Spinal cord (tissue), 10 donors: ENCODE results near the gene ZCCHC14. TPM values are rescaled to one million over a fixed set of nuclear protein-coding genes. Genes with fewer than 3 reads are reported as not detected.
"Not testable (repeated sequence)": the region's sequence is repeated elsewhere in the genome, so short reads cannot be mapped to it uniquely, and the experiment has no call there.

Experiments used
- DNase-seq, 6 donors: peaks; one replicate each; pipeline versions ENCODE4 v3.0.0 to v3.0.0-alpha.2; 2013 to 2015; ENCODE audit warnings: low spot score in 6 of 6, low read depth in 4 of 6
- H3K27ac ChIP-seq: one replicate; pipeline ENCODE4 v1.5.1; 2013; ENCODE audit warnings: low read depth, low read length, control low read depth
- H3K27me3 ChIP-seq: one replicate; pipeline ENCODE4 v1.6.1; 2013; ENCODE audit warnings: low read length; ENCODE audit not compliant: control insufficient read depth, insufficient read depth
- H3K36me3 ChIP-seq: one replicate; pipeline ENCODE4 v1.6.1; 2013; ENCODE audit warnings: low read length; ENCODE audit not compliant: control insufficient read depth, insufficient read depth
- H3K4me1 ChIP-seq: one replicate; pipeline ENCODE4 v1.6.1; 2013; ENCODE audit warnings: low read length; ENCODE audit not compliant: control insufficient read depth, insufficient read depth
- H3K4me3 ChIP-seq: one replicate; pipeline ENCODE4 v1.5.1; 2013; ENCODE audit warnings: low read depth, low read length, control low read depth
- H3K9me3 ChIP-seq: one replicate; pipeline ENCODE4 v1.6.1; 2013; ENCODE audit warnings: low read length; ENCODE audit not compliant: control insufficient read depth, insufficient read depth
- WGBS: methylation state at CpG from one replicate; pipeline ENCODE4 v1.1.5; 2013; ENCODE audit warnings: missing lambda C conversion rate; ENCODE audit not compliant: insufficient coverage; 5-methylcytosine and 5-hydroxymethylcytosine counted together
- polyA plus RNA-seq, 2 donors: library from polyadenylated mRNA; unstranded; fragments of 120-200 nt; gene quantifications; one replicate each; pipeline ENCODE4 v1.2.1, GENCODE V29; 2013; ENCODE audit not compliant: insufficient read length in 2 of 2
- total RNA-seq, 2 donors: library from RNA; depleted of rRNA in 1 of 2; stranded (reverse); fragments of 120-200 nt in 1 of 2; fragments of >200 nt in 1 of 2; gene quantifications; one replicate each; pipeline versions ENCODE4 v1.2.3 to v1.2.4, GENCODE V29; 2013 to 2014
- donor health status: healthy.

Gene ZCCHC14
- total and polyA plus RNA-seq, 4 donors: 16.8 to 43.5 (median 27.2) TPM

DNA sequence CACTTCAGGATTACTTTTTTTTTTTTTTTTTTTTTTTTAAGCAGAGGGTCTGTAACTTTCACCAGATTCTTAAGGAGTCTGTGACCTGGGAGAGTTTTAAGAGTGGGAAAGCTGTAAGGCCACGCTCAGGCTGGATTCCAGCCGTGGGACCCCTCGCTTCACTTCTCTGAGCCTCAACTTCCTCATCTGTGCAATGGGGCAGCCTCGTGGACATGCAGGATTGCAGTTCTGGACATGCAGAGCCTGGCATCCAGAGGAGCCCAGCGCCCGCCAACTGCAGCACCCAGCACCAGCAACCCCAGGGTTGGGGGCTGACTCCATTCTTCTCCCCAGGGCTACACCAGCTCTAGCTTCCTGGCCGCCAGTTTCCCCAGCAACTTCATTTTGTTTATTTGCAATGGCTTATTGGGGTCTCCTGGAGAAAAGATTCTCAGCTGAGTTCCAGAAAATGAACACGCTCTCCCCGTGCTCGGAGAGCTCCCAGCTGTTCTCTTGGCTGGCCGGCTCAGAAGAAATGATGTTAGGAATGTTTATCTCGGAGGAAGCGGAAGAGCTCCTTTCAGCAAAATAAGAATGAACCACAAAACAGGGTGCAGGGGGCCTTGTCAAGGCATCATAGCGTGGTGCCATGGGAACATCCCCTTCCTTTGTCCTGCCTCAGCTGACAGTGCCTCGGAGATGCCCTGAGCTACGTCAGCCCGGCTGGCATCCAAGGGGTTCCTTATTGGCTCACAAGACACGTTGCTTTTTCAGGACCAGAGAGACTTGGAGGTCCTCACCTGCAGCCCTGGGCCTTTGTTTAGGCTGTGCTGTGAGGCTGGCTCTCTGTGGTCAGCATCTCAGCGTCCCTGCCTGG, 22.9 kb upstream of the ZCCHC14 start:
- Histone ChIP-seq H3K4me3 (no peak overlapping the region), H3K36me3 (no peaks in the 10 kb centered on the region), H3K27ac (no peak overlapping the region), H3K27me3 (no peaks in the 10 kb centered on the region), H3K4me1 (peaks cover 19% of the 10 kb centered on the region), H3K9me3 (no peaks in the 10 kb centered on the region)
- peak in 2 of 6 donors; percentile 68 to 85 for DNase-seq
- 43% methylated on average over 18 of the region's 19 CpGs for whole genome bisulfite sequencing

DNA sequence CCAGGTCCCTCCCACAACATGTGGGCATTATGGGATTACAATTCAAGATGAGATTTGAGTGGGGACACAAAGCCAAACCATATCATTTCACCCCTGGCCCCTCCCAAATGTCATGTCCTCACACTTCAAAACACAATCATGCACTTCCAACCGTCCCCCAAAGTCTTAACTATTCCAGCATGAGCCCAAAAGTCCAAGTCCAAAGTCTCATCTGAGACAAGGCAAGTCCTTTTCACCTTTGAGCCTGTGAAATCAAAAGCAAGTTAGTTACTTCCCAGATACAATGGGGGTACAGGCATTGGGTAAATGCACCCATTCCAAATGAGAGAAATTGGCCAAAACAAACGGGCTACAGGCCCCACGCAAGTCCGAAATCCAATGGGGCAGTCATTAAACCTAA, 17.0 kb upstream of the ZCCHC14 start:
- H3K4me1 ChIP-seq: peaks cover 16% of the 10 kb centered on the region
- not testable (repeated sequence) for H3K27ac ChIP-seq, H3K36me3 ChIP-seq, H3K4me3 ChIP-seq, H3K9me3 ChIP-seq, DNase-seq, H3K27me3 ChIP-seq
- WGBS: 88% methylated on average over 3 of the region's 4 CpGs

DNA sequence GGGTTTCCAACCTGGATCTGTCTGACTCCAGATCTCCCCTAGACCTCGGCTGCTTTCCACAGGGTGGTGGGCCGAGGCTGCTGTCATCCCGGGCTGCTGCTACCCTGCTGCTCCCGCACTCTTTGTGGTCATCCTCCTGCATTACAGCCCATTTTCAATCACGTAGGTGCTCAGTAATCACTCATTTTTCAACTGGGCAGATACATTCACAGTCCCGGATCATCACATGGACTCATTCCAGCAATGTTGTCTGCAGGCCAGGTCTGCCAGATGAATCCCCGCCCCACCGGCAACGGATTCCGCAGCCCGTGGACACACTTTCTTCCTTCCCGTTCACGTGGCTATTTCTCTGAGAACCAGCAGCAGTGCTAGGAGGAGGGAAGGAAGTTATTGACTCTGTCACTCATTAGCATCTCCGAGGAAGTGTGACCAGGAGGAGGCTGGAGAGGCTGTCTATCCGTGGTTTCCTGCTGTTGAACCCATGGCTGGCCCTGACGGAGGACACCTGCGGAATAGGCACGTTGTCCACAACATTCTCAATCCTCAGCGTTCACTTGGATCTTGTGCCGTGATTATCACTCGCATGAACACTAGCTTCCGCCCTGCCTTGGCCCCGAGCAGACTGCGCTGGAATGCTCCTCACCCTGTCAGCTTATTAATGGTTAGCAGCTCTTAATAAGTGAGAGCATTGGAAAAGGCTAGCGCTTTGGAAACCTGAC, 14.7 kb upstream of the ZCCHC14 start:
- 69% methylated on average over 23 of the region's 25 CpGs for WGBS
- H3K4me3 ChIP-seq: no peak overlapping the region
- H3K27me3 ChIP-seq: no peaks in the 10 kb centered on the region
- H3K4me1 ChIP-seq: peaks cover 16% of the 10 kb centered on the region
- no peak for DNase-seq
- no peaks in the 10 kb centered on the region for H3K36me3 ChIP-seq
- no peaks in the 10 kb centered on the region for H3K9me3 ChIP-seq
- no peak overlapping the region for H3K27ac ChIP-seq

DNA sequence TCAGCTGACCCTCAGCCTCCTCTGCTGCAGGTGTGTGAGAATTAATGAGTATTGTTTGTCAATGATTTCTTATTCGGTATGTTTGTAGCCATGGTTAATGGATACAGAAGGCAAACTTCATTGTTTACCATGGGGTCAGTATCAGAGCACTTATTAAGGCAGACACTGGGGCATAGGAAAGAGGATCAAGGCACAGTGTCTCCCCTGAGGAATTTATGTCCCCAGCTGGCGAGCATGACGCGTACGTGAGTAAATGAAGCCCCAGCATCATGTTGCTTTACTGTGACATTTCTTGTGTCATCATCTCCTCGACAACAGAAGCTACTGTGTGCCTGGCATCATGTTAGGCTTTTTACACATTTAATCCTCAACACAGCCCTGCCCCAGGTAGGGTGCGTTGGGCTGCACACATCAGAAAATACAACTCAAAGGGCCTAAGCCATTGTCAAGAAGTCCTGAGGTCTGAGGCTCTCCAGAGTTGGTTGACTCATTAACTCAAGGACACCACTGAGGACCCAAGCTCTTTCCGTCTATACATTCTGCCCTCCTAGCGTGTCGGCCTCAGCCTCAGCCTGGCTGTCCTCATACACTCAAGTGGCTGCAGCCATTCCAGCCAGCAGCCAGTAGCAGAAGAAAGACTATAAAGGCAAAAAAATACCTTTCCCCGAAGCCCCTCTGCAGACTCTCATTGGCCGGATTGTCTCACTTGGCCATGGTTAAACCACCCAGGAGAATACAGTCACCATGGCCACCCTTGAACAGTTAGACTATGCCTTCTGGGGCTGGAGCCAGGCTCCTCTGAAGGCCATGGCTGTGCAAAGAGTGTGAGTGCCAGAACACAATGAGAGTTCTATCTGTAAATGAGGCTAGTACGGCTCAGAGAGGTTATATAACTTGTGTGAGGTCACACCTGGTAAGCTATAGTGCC, 13.9 kb upstream of the ZCCHC14 start:
- peak in 1 of 6 donors; percentile 61 for DNase-seq
- H3K9me3 ChIP-seq: no peaks in the 10 kb centered on the region
- no peak overlapping the region for H3K4me3 ChIP-seq
- H3K36me3 ChIP-seq: no peaks in the 10 kb centered on the region
- no peak overlapping the region for H3K27ac ChIP-seq
- H3K27me3 ChIP-seq: no peaks in the 10 kb centered on the region
- H3K4me1 ChIP-seq: peaks cover 16% of the 10 kb centered on the region
- 77% methylated on average over 13 of the region's 13 CpGs for WGBS

DNA sequence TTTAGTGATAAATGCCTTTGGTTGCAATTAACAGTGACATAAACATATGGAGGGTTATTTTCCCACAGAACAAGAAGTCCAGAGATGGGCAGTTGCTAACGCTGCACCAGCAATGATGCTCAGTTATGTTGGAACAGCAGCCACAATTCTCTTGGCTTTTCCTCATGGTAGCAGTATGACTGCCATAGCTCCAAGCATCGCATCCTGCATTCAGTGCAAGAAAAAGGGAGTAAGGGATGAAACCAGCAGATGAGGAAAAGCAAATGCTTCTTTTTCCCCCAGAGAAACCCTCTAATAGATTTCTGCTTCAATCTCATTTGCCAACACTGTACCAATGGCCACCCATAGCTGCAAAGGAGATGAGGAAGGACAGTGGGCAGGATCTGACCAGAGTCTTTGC, 13.0 kb upstream of the ZCCHC14 start:
- no peak for DNase-seq
- 100% methylated on average over 1 of the region's 2 CpGs for WGBS
- no peak overlapping the region for H3K27ac ChIP-seq
- no peaks in the 10 kb centered on the region for H3K9me3 ChIP-seq
- no peak overlapping the region for H3K4me3 ChIP-seq
- peaks cover 16% of the 10 kb centered on the region for H3K4me1 ChIP-seq
- H3K36me3 ChIP-seq: no peaks in the 10 kb centered on the region
- no peaks in the 10 kb centered on the region for H3K27me3 ChIP-seq

DNA sequence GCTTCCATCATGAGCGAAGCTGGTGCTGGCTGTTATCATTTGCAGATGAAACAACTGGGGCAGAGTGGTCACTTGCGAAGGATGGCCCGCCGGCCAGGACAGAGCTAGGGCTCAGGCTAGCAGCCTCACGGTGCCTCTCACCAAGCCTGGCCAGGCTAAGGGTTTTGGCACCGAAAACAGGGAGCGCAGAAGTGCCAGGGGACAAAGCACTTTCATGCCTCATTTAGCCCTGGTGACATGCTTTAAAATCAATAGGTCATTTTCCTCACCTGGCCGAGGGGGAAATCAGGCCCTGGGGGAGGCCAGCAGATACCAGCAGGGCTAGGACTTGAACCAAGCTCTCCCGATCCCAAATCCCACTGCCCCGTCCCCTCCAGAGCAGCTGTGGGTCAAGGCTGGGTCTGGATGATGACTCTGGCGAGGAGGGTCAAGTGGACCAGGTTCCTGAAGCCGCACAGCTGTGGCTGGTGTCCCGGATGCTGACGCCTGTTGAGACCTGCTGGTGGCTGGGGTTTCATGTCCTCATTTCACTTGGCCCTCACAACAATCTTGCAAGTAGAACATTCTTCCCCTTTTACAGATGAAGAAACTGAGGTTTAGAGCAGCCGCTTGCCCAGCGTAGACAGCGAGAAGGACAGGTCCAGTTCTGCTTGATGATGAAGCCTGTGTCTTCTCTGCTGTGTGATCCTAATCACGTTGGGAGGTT, 10.6 kb upstream of the ZCCHC14 start:
- WGBS: 83% methylated on average over 14 of the region's 18 CpGs
- not testable (repeated sequence) for H3K27ac ChIP-seq, H3K9me3 ChIP-seq

DNA sequence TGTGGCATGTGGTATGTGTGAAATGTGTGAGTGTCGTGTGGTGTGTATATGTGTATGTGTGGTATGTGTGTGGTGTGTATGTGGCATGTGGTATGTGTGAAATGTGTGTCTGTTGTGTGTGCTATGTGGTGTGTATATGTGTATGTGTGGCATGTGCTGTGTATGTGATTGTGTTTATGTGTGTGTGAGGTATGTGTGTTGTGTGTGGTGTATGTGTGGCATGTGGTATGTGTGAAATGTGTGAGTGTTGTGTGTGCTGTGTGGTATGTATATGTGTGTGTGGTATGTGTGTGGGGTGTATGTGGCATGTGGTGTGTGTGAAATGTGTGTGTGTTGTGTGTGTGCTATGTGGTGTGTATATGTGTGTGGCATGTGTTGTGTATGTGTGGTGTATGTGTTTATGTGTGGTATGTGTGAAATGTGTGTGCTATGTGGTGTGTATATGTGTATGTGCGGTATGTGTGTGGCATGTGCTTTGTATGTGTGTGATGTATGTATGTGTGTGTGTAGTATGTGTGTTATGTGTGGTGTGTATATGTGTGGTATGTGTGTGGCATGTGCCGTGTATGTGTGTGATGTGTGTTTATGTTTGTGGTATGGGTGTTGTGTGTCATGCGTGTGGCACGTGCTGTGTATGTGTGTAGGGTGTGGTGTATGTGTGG, 9.6 kb upstream of the ZCCHC14 start:
- 99% methylated on average over 5 of the region's 5 CpGs for WGBS
- DNase-seq: no peak

More for the DNA sequence above, 10.6 kb upstream of the ZCCHC14 start:
- not testable (repeated sequence) for H3K4me3 ChIP-seq, DNase-seq, H3K36me3 ChIP-seq, H3K27me3 ChIP-seq
- H3K4me1 ChIP-seq: peaks cover 16% of the 10 kb centered on the region

DNA sequence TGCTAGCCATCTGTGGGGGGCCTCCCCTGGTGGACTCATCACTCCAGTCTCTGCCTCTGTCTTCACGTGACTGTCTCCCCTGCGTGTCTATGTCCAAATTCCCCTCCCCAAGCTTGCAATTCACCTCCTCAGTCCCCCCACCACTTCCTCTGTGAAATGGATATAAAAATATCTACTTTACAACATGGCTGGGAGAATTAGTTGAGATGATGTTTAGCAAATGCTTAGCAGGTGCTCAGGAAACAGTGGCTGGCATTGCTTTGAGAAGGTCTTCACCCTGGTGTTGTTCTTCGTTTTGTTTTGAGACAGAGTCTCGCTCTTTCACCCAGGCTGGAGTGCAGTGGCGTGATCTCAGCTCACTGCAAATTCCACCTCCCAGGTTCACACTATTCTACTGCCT, 8.3 kb upstream of the ZCCHC14 start:
- Histone ChIP-seq H3K27ac (no peak overlapping the region), H3K4me1 (peaks cover under 1% of the 10 kb centered on the region), H3K9me3 (no peaks in the 10 kb centered on the region), H3K36me3 (no peaks in the 10 kb centered on the region), H3K4me3 (no peak overlapping the region), H3K27me3 (no peaks in the 10 kb centered on the region)
- no CpG with 5 or more reads among the region's 5 CpGs for WGBS
- DNase-seq: no peak

More for the DNA sequence above, 9.6 kb upstream of the ZCCHC14 start:
- Histone ChIP-seq H3K4me1 (peaks cover 11% of the 10 kb centered on the region), H3K27me3 (no peaks in the 10 kb centered on the region), H3K27ac (no peak overlapping the region), H3K36me3 (no peaks in the 10 kb centered on the region), H3K9me3 (no peaks in the 10 kb centered on the region), H3K4me3 (no peak overlapping the region)
